ENCODE measurements around the gene ATXN1.

The ATXN1 gene

GRCh38 chr6:16782278-16782677 lies 21.0 kb upstream of the ATXN1 start:
- TF ChIP-seq CTCF (conservative IDR thresholded peaks at IDR 0.05; ENCODE audit: low read length) (no peak), EZH2phosphoT487 (IDR thresholded peaks at IDR 0.05; ENCODE audit: borderline replicate concordance) (no peak)
- H3K27me3 ChIP-seq (ENCODE audit: insufficient read depth, low read length, poor library complexity, severe bottlenecking) = no peaks in the 10 kb centered on the region
- peaks cover 8% of the 10 kb centered on the region for H3K4me1 ChIP-seq (ENCODE audit: insufficient read depth, low read length, poor library complexity, severe bottlenecking)
- H3K4me2 ChIP-seq (ENCODE audit: low read depth, low read length, poor library complexity, severe bottlenecking) = no peak overlapping the region
- H3F3A ChIP-seq (ENCODE audit: low read depth) = no peaks in the 10 kb centered on the region
- no peaks in the 10 kb centered on the region for H3K79me2 ChIP-seq (ENCODE audit: insufficient read depth, low read length)
- H4K20me1 ChIP-seq (ENCODE audit: insufficient read depth, low read length, poor library complexity, severe bottlenecking) = no peaks in the 10 kb centered on the region
- H3K4me3 ChIP-seq (ENCODE audit: low read length, poor library complexity, severe bottlenecking) = no peak overlapping the region
- H2AFZ ChIP-seq (ENCODE audit: low read length) = no peak overlapping the region
- no peaks in the 10 kb centered on the region for H3K9me3 ChIP-seq (ENCODE audit: insufficient read depth, low read depth, low read length)
- no peak overlapping the region for H3K9ac ChIP-seq (ENCODE audit: low read depth, low read length, poor library complexity, severe bottlenecking)
- no peaks in the 10 kb centered on the region for H3K9me2 ChIP-seq (replicated peaks; ENCODE audit: low read depth, low read length)
- H3K36me3 ChIP-seq (ENCODE audit: insufficient read depth, low read length) = no peaks in the 10 kb centered on the region

- Histone ChIP-seq H3K9me3 (ENCODE audit: insufficient read depth, low read depth, low read length) (no peaks in the 10 kb centered on the region), H3F3A (ENCODE audit: low read depth) (no peaks in the 10 kb centered on the region), H3K4me1 (ENCODE audit: insufficient read depth, low read length, poor library complexity, severe bottlenecking) (peaks cover under 1% of the 10 kb centered on the region), H3K27me3 (ENCODE audit: insufficient read depth, low read length, poor library complexity, severe bottlenecking) (no peaks in the 10 kb centered on the region), H3K4me3 (ENCODE audit: low read length, poor library complexity, severe bottlenecking) (no peak overlapping the region), H3K79me2 (ENCODE audit: insufficient read depth, low read length) (no peaks in the 10 kb centered on the region), H3K36me3 (ENCODE audit: insufficient read depth, low read length) (no peaks in the 10 kb centered on the region), H3K9me2 (replicated peaks; ENCODE audit: low read depth, low read length) (no peaks in the 10 kb centered on the region), H3K9ac (ENCODE audit: low read depth, low read length, poor library complexity, severe bottlenecking) (no peak overlapping the region), H3K4me2 (ENCODE audit: low read depth, low read length, poor library complexity, severe bottlenecking) (no peak overlapping the region), H4K20me1 (ENCODE audit: insufficient read depth, low read length, poor library complexity, severe bottlenecking) (no peaks in the 10 kb centered on the region), H2AFZ (ENCODE audit: low read length) (no peak overlapping the region)
- TF ChIP-seq EZH2phosphoT487 (IDR thresholded peaks at IDR 0.05; ENCODE audit: borderline replicate concordance) = no peak
- no peak for TF ChIP-seq CTCF (conservative IDR thresholded peaks at IDR 0.05; ENCODE audit: low read length)
These were observed 20.3 kb upstream of the ATXN1 start for GRCh38 chr6:16781348-16782169.

GRCh38 chr6:16778521-16778920 lies 17.3 kb upstream of the ATXN1 start:
- no peaks in the 10 kb centered on the region for H4K20me1 ChIP-seq (ENCODE audit: insufficient read depth, low read length, poor library complexity, severe bottlenecking)
- H2AFZ ChIP-seq (ENCODE audit: low read length) = no peak overlapping the region
- no peaks in the 10 kb centered on the region for H3K79me2 ChIP-seq (ENCODE audit: insufficient read depth, low read length)
- no peaks in the 10 kb centered on the region for H3K36me3 ChIP-seq (ENCODE audit: insufficient read depth, low read length)
- H3F3A ChIP-seq (ENCODE audit: low read depth) = no peaks in the 10 kb centered on the region
- H3K4me2 ChIP-seq (ENCODE audit: low read depth, low read length, poor library complexity, severe bottlenecking) = no peak overlapping the region
- TF ChIP-seq EZH2phosphoT487 (IDR thresholded peaks at IDR 0.05; ENCODE audit: borderline replicate concordance) = no peak
- TF ChIP-seq CTCF (conservative IDR thresholded peaks at IDR 0.05; ENCODE audit: low read length) = no peak
- no peaks in the 10 kb centered on the region for H3K9me3 ChIP-seq (ENCODE audit: insufficient read depth, low read depth, low read length)
- H3K4me1 ChIP-seq (ENCODE audit: insufficient read depth, low read length, poor library complexity, severe bottlenecking) = peaks cover 10% of the 10 kb centered on the region
- no peak overlapping the region for H3K4me3 ChIP-seq (ENCODE audit: low read length, poor library complexity, severe bottlenecking)
- H3K9me2 ChIP-seq (replicated peaks; ENCODE audit: low read depth, low read length) = no peaks in the 10 kb centered on the region
- no peaks in the 10 kb centered on the region for H3K27me3 ChIP-seq (ENCODE audit: insufficient read depth, low read length, poor library complexity, severe bottlenecking)
- H3K9ac ChIP-seq (ENCODE audit: low read depth, low read length, poor library complexity, severe bottlenecking) = no peak overlapping the region

Measured in Loucy (cell line).